Measurements from ENCODE around the gene FAM98C.
"Not testable (repeated sequence)": the region's sequence is repeated elsewhere in the genome, so short reads cannot be mapped to it uniquely, and the experiment has no call there.

Gene FAM98C

DNA sequence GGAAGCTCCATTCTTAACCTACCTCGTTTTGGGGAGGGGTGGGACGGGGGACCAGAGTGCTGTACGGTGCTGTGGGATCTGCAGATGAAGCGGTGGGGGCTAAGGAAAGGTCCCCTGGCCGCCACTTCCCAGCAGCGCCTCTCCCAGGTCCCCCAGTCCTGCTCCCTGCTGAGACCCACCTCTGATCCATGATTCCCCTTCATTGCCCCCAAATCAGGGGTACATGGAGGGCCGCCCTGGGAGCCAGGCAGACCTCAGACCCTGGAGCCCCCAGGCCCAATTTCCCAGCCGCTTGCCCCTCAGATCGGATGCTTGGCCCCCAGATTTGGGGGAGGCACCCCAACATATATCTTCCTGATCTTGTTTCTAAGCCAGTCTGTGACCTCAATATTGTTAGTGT lies 3.8 kb upstream of the FAM98C start:
- no peak for DNase-seq (ENCODE audit: low read depth)

GRCh38 chr19:38399537-38399936 lies 3.4 kb upstream of the FAM98C start:
- DNase-seq (ENCODE audit: low read depth): no peak

- DNase-seq (ENCODE audit: low read depth): no peak
These were observed 2.5 kb upstream of the FAM98C start for GRCh38 chr19:38400361-38400760.

DNA sequence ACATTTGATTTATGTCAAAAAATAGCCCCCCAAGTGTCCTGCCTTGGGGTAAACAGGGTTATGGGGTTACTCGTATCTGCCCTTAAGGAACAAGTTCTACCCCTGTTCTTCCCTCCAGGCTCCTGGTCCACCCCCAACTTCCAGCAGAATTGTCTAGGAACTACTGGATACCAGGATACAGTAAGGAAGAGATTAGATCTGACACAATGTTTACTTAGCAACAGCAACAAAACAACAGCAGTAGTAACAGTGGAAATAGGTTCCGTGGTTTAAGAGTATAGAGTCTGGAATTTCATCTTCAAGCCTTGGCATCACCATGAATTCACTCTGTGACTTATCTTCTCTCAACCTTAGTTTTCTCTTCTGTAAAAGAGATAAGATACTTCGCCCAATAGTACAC lies 1.7 kb upstream of the FAM98C start:
- no peak for DNase-seq (ENCODE audit: low read depth)

- DNase-seq (ENCODE audit: low read depth): no peak
These were observed 298 bp upstream of the FAM98C start for GRCh38 chr19:38402623-38402966.

DNA sequence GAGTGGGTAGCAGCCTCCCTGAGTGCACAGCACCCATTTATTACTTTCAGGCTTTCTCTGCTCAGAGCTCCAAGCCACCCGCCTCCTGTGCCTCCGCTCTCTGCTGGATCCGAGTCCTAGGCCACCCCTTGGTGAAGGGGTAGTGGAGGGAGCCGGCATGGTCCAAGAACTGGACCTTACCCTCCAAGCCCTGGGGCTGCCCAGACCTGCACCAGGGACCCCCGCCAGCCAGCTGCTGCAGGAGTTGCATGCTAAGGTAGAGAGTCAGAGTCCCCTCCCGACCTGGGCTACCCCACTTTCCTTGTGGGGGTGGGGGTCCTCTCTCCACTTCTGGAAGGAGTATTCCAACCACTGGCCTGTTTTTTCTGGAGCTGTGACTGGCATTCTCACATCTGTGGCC lies 2.0 kb downstream of the FAM98C start:
- DNase-seq (ENCODE audit: low read depth): no peak

DNA sequence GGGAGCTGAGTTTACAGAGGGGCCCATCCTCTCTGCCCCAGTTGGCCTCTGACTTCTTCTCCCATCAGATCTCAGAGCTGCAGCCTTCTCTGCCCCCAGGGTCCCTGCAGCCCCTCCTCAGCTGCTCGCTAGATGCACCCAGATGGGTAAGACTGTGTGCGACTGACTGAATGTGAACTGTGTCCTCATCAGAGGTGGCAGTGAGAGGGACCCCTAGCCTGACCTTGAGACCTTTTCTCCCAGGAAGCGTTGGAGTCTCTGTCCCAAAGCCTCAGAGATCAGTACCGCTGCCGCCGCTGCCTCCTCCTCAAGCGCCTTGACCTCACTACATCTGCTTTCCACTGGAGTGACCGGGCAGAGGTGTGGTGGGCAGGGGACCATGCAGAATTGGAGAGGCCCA lies 2.4 kb downstream of the FAM98C start:
- no peak for DNase-seq (ENCODE audit: low read depth)

- DNase-seq (ENCODE audit: low read depth): no peak
These were observed 6.8 kb downstream of the FAM98C start for GRCh38 chr19:38409631-38410133.

DNA sequence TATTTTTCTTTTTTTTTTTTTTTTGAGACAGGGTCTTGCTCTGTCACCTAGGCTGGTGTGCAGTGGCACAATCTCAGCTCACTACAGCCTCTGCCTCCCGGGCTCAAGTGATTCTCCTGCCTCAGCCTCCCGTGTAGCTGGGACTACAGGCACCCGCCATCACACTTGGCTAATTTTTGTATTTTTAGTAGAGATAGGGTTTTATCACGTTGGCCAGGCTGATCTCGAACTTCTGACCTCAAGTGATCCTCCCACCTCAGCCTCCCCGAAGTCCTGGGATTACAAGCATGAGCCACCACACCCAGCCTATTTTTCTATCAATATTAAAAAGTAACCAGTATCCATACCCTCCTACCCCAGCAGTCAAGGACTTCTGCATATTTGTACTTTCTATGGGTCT lies 7.5 kb downstream of the FAM98C start:
- not testable (repeated sequence) for DNase-seq (ENCODE audit: low read depth)

GRCh38 chr19:38411041-38411712 lies 8.3 kb downstream of the FAM98C start:
- DNase-seq (ENCODE audit: low read depth): no peak

DNA sequence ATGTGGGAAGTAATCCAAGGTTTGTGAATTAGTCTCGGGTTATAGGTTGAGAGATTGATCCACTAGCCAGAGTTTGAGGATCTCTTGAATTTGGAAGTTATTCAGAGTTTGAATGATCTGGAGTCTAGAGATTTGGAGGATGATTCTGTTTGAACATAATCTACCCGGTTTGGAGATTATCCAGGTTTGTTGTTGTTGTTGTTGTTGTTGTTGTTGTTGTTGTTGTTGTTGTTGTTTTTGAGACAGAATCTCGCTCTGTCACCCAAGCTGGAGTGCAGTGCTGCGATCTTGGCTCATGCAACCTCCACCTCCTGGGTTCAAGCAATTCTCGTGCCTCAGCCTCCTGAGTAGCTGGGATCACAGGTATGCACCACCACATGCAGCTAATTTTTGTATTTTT lies 9.0 kb downstream of the FAM98C start:
- not testable (repeated sequence) for DNase-seq (ENCODE audit: low read depth)

- no peak for DNase-seq (ENCODE audit: low read depth)
These were observed 9.6 kb downstream of the FAM98C start for GRCh38 chr19:38412491-38412890.

DNA sequence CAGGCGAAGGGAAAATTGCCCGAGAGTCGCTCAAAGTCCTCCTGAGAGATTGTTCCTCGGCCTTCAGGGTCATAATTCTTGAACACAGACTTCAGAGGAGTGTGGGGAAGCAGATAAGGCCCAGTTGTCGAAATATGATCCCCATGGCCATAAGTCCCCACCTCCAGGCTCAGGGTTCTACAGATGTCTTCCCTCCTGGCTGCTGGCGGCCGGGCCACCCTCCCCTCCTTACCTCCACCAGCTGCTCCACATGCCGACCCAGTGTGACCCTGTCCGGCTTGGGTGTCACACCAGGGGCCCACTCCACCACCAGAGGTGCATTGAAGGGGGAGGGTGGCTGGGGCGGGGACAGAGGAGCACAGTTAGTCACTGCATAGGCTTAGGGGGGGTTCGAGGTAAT lies 10.1 kb downstream of the FAM98C start:
- no peak for DNase-seq (ENCODE audit: low read depth)

DNA sequence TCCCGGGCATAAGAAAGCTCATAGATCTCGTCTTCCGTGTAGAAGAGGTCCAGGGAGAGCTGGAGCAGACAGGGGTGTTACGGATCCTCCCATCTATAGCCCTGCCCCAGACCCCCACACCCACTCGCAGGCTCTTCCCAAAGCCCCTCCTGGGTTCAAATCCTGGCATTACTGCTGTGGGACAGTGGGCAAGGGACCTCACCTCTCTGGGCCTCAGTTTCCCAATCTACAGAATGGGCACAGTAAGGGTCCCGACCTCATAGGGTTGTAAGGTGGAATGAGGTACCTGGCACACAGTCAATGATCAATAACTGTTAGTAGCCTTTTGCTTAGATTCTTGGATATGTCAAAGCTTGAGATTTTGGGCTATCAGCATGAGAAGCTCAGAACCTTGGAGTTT lies 10.5 kb downstream of the FAM98C start:
- no peak for DNase-seq (ENCODE audit: low read depth)

DNA sequence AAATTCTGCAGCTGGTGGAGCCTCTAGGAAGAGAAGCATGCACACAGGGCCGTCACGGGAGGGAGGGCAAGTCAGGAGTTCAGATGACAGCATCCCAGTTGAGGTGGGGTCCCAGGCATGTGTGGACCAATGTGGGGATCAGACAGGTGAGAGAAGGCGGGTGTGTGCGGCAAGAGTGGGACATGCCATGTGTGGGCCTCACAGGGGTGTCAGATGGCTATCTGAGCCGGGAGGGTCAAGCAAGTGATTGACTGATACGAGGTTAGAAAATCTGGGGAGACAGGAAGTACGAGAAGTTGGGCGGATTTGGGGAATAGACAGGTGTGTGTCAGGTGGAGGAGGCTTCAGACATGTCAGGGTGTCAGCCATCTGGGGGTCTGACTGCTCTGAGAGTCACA lies 14.3 kb downstream of the FAM98C start:
- no peak for DNase-seq (ENCODE audit: low read depth)

- DNase-seq (ENCODE audit: low read depth): no peak
These were observed 14.9 kb downstream of the FAM98C start for GRCh38 chr19:38417544-38418506.

DNA sequence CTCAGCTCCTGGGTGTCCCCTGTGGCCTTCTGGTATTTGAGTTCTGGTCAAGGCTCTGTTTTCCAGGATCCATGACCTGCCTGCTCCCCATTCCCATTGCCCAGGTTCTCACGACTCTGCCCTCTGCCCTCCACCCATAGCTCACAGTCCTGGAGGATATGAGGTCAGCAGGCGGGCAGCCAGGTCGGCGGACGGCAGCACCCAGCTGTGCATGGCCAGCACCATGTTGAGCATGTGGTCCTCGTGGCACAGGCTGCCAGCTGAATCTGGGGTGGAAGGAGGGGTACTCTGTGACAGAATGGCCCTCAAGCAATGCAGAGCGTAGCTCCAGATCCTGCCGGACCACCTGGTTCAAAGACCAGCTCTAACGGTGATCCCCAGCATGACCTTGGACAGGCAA lies 18.0 kb downstream of the FAM98C start:
- no peak for DNase-seq (ENCODE audit: low read depth)

GRCh38 chr19:38421856-38422255 lies 19.0 kb downstream of the FAM98C start:
- DNase-seq (ENCODE audit: low read depth): no peak

- DNase-seq (ENCODE audit: low read depth): no peak
These were observed 19.5 kb downstream of the FAM98C start for GRCh38 chr19:38422438-38422837.

DNA sequence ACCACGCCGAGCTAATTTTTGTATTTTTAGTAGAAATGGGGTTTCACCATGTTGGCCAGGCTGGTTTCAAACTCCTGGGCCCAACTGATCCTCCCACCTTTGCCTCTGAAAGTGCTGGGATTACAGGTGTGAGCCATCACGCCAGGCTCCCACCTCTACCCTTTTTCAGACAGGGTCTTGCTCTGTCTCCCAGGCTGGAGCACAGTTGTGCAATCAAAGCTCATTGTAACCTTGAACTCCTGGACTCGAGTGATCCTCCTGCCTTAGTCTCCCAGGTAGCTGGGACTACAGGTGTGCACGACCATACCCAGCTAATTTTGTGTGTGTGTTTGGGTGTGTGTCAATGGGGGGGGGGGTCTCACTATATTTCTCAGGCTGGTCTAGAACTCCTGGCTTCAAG lies 21.4 kb downstream of the FAM98C start:
- DNase-seq (ENCODE audit: low read depth): no peak

- DNase-seq (ENCODE audit: low read depth): no peak
These were observed 22.4 kb downstream of the FAM98C start for GRCh38 chr19:38425222-38425809.

DNA sequence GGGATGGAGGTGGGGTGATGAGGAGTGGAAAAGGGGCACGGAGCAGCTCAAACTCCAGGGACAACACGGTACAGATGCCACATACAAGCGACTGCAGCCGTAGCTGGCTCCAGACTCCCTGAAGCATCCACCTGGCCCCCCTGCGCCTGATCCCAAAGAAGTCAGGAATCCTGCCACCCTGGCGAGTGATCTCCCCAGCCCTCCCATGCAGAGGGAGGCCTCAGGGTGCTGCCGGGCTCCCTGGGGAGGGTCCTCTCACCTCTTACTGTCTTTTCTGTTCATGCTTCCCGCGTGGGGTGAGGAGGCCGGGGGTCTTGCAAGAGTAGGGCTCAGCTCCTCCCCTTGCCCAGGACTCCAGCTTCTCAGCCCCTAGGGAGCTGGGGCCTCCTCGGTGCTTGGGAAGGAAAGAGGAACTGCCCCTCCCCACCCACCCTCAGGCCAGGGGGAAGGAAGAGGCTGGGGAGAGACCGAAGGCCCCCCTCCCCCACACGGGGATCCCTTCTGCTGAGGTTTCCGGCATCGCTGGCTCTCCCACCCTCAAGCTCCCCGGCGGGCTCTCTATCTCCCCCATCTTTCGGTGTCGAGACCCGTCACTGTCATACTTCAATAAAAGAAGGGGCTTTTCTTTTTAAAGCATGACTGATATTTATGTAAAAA lies 23.0 kb downstream of the FAM98C start, which contains the start of gene RASGRP4:
TSS of gene RASGRP4 (minus strand) at position 410 of the 657 bp plus-strand sequence. CDS start at position 282, 128 bp downstream.
- DNase-seq (ENCODE audit: low read depth): no peak

All from non-pigmented ciliary epithelial cell (primary cell).